Measurements from ENCODE around the gene MED22. TPM values are rescaled to one million over a fixed set of nuclear protein-coding genes. Genes with fewer than 3 reads are reported as not detected.

The MED22 gene
- total and polyA plus RNA-seq, 2 of the 8 experiments (the other 6 are each of a cell fraction or from before 2014, with no cell fraction given): 56.4 to 68.4 TPM

GRCh38 chr9:133304477-133305377, 43.2 kb downstream of the MED22 start (continued):
- TF ChIP-seq, protein P1, sequence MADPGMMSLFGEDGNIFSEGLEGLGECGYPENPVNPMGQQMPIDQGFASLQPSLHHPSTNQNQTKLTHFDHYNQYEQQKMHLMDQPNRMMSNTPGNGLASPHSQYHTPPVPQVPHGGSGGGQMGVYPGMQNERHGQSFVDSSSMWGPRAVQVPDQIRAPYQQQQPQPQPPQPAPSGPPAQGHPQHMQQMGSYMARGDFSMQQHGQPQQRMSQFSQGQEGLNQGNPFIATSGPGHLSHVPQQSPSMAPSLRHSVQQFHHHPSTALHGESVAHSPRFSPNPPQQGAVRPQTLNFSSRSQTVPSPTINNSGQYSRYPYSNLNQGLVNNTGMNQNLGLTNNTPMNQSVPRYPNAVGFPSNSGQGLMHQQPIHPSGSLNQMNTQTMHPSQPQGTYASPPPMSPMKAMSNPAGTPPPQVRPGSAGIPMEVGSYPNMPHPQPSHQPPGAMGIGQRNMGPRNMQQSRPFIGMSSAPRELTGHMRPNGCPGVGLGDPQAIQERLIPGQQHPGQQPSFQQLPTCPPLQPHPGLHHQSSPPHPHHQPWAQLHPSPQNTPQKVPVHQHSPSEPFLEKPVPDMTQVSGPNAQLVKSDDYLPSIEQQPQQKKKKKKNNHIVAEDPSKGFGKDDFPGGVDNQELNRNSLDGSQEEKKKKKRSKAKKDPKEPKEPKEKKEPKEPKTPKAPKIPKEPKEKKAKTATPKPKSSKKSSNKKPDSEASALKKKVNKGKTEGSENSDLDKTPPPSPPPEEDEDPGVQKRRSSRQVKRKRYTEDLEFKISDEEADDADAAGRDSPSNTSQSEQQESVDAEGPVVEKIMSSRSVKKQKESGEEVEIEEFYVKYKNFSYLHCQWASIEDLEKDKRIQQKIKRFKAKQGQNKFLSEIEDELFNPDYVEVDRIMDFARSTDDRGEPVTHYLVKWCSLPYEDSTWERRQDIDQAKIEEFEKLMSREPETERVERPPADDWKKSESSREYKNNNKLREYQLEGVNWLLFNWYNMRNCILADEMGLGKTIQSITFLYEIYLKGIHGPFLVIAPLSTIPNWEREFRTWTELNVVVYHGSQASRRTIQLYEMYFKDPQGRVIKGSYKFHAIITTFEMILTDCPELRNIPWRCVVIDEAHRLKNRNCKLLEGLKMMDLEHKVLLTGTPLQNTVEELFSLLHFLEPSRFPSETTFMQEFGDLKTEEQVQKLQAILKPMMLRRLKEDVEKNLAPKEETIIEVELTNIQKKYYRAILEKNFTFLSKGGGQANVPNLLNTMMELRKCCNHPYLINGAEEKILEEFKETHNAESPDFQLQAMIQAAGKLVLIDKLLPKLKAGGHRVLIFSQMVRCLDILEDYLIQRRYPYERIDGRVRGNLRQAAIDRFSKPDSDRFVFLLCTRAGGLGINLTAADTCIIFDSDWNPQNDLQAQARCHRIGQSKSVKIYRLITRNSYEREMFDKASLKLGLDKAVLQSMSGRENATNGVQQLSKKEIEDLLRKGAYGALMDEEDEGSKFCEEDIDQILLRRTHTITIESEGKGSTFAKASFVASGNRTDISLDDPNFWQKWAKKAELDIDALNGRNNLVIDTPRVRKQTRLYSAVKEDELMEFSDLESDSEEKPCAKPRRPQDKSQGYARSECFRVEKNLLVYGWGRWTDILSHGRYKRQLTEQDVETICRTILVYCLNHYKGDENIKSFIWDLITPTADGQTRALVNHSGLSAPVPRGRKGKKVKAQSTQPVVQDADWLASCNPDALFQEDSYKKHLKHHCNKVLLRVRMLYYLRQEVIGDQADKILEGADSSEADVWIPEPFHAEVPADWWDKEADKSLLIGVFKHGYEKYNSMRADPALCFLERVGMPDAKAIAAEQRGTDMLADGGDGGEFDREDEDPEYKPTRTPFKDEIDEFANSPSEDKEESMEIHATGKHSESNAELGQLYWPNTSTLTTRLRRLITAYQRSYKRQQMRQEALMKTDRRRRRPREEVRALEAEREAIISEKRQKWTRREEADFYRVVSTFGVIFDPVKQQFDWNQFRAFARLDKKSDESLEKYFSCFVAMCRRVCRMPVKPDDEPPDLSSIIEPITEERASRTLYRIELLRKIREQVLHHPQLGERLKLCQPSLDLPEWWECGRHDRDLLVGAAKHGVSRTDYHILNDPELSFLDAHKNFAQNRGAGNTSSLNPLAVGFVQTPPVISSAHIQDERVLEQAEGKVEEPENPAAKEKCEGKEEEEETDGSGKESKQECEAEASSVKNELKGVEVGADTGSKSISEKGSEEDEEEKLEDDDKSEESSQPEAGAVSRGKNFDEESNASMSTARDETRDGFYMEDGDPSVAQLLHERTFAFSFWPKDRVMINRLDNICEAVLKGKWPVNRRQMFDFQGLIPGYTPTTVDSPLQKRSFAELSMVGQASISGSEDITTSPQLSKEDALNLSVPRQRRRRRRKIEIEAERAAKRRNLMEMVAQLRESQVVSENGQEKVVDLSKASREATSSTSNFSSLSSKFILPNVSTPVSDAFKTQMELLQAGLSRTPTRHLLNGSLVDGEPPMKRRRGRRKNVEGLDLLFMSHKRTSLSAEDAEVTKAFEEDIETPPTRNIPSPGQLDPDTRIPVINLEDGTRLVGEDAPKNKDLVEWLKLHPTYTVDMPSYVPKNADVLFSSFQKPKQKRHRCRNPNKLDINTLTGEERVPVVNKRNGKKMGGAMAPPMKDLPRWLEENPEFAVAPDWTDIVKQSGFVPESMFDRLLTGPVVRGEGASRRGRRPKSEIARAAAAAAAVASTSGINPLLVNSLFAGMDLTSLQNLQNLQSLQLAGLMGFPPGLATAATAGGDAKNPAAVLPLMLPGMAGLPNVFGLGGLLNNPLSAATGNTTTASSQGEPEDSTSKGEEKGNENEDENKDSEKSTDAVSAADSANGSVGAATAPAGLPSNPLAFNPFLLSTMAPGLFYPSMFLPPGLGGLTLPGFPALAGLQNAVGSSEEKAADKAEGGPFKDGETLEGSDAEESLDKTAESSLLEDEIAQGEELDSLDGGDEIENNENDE (IDR thresholded peaks at IDR 0.05; ENCODE audit: insufficient replicate concordance, low read length): no peak
- TF ChIP-seq EGR1 (IDR thresholded peaks at IDR 0.05; ENCODE audit: borderline replicate concordance, low read depth, low read length) (no peak), ASH2L (IDR thresholded peaks at IDR 0.05; ENCODE audit: low read length) (no peak), SP4 (IDR thresholded peaks at IDR 0.05; ENCODE audit: low read length) (no peak), SIX5 (IDR thresholded peaks at IDR 0.05; ENCODE audit: low read depth, low read length) (no peak), TBP (IDR thresholded peaks at IDR 0.05; ENCODE audit: low read depth, low read length) (no peak), CBX5 (IDR thresholded peaks at IDR 0.05; ENCODE audit: low read depth, low read length) (no peak), GABPA (IDR thresholded peaks at IDR 0.05; ENCODE audit: borderline replicate concordance, insufficient read depth, low read length) (no peak), TAF1 (IDR thresholded peaks at IDR 0.05; ENCODE audit: low read depth, low read length) (no peak), TEAD4 (IDR thresholded peaks at IDR 0.05; ENCODE audit: low read depth, low read length) (no peak), EZH2 (IDR thresholded peaks at IDR 0.05; ENCODE audit: low read depth, low read length, severe bottlenecking) (no peak)

Data from H1 (cell line).